ENCODE data around the gene TBX15. TPM values are rescaled to one million over a fixed set of nuclear protein-coding genes. Genes with fewer than 3 reads are reported as not detected.
"Not testable (repeated sequence)": the region's sequence is repeated elsewhere in the genome, so short reads cannot be mapped to it uniquely, and the experiment has no call there.

The TBX15 gene
- total RNA-seq, 1 donor from 2014 or later = 4.1 TPM

DNA sequence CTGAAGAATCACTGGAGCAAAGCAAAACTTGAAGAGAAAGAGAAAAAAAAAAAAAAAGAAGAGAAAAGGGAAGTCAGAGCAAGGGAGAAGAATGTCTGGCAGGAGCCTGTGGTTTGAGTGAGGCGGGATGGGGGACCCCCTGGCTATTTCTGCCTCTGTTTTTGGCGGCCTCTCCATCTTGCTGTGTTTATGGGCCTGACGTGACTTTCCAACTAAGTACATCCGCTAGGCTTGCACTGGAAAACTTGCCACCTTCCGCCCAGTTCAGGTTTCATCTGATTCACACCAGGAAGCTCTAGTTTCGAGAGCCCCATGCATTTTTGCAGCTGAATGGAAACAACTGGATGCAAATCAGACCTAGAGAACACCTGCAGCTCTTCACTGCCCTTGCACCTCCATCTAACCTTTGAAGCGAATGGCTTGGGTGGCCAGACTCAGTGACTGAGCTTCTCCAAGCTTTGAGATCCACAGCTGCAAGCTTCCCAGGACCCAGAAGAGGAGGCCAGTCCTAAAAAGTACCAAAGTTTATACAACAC is 28.0 kb downstream of the TBX15 start:
- no peak for DNase-seq (ENCODE audit: low spot score)

DNA sequence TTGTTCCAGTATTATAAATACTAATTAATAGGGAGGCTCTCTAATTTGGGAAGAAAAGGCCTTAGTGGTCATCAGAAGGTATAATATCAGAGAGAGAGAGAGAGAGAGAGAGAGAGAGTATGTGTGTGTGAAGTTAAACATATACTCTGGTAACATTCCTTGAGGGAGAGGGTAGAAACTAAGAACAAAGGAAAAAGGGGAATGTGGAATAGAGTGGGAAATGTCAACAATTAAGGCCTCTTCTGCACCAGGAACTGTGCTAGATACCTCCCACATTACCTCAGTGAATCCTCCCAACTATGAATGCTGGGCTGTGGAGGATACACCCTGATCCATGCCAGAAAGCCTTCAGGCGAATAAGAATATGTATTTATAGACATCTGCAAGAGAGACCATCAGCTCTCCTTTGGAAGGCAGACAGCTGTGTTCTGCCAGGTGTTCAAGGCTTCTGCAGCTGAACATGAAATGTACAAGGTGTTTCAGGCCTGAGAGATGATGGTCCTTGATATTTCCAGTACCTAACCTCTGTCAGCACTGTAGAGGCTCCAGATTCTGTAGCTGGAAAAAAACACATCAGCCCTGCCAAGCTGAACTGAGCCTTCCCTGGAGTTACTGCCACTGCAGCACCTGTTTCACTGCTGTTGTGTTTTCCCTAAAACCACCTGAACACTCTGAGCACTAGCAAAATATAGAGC is 29.1 kb downstream of the TBX15 start:
- no peak for DNase-seq (ENCODE audit: low spot score)

DNA sequence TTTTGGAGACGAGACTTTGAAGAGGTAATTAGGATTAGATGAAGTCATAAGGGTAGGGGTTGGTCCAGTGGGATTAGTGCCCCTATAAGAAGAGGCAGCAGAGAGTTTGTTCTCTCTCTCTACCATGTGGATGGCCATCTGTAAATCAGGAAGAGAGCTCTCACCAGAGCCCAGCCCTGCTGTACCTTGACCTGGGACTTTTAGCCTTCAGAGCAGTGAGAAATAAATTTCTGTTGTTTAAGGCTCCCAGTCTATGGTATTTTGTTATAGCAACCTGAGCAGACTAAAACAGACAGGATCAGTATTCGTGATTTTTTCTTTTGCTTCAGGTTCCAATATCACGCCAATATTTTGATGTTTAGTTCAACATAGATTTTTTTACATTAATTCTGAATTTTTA is 30.0 kb downstream of the TBX15 start:
- DNase-seq (ENCODE audit: low spot score) = no peak

DNA sequence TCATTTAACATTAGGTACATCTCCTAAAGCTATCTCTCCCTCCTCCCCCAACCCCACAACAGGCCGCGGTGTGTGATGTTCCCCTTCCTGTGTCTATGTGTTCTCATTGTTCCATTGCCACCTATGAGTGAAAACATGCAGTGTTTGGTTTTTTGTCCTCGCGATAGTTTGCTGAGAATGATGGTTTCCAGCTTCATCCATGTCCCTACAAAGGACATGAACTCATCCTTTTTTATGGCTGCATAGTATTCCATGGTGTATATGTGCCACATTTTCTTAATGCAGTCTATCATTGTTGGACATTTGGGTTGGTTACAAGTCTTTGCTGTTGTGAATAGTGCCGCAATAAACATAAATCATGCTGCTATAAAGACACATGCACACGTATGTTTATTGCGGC is 30.6 kb downstream of the TBX15 start:
- not testable (repeated sequence) for DNase-seq (ENCODE audit: low spot score)

DNA sequence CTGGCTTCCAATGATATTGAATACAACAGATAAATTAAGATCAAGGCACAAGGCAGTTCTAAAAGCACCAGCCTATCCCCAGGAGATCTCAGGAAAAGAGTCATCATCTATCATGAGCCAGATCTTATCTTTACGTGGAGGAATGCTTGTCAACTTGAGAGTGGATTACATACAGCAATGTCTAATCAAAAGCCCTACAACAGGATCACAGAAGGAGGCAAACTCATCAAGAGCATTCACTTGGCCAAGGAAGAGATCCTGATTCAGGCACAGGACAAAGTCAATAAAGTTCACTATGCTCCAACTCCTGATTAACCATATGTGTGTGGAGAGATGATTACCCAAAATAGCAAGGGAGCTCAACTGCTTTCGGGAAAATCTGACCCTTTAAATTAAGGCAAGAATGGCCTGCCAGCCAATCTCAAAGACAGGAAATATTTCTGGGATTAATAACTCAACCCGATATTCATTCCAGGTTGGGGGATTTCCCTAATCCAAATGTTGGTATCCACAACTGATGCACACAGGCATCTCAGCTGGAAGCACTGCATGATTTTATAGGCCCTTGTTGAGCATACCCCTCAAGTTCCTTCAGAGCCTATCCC is 33.7 kb downstream of the TBX15 start:
- no peak for DNase-seq (ENCODE audit: low spot score)

DNA sequence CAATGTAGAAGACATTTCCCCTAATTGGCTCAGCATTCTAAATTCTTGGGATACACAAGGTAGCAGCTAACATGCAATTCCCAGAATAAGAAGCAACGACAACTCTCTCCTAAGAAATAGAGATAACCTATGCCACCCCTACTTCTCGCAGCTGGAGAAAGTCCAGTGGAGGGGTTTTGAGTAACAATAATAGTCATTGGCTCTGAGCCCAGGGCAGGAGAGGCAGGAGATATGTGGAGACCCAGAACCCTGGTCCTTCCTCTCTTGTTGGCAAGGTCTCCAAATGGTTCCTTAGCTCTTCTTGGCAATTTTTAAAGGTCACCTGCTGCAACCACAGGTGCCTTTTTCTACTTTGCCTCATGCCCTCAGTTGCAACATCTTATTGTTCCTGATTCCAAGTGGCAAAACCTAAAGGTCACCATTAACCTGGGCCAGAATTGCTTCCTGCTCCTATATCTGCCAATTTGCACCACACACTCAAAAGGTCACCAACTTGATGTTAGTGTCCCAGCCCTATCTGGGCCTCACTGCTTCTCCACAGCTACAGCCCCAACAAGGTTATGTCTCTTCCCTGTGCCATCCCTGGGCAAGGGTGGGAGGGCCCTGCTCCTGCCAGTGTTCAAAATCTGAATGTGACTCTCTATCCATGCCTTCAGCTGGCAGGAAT is 36.7 kb downstream of the TBX15 start:
- no peak for DNase-seq (ENCODE audit: low spot score)

DNA sequence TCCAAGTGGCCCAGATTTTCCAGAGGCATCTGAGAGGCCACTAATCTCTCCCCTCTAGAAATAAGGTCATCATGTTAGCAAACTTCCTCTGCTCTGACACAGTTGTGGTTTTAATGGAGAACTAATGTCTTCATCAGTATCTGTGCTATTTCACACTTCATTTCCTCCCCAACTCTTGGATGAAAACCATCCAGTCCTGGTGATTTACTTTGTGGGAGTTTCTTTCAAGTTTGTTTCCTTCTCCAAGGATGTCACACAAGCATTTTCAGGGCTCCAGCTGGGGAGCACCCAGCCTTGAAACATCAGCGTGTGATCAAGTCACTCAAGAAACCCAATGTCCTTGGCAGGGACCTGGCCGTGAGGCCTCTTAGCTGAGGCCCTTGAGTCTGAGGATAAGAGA is 38.8 kb downstream of the TBX15 start:
- DNase-seq (ENCODE audit: low spot score) = no peak

DNA sequence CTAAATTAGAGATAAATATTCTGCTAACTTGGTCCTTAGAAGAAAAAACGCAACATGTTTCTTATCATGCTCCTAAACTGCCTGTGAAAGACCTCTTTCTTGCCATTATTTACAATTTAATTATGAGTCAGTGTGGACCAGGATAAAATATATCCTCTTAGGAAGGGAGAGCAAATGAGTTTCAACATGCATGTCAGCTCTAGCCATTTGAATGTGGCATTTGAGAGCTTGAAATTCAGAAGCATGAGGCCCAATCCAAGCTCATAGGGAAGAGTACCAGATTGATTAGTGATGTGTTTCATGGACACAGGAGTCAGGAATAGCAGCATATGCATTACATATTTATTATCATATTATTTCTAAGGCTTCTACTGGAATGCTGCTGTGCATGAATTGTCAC is 39.3 kb downstream of the TBX15 start:
- no peak for DNase-seq (ENCODE audit: low spot score)

DNA sequence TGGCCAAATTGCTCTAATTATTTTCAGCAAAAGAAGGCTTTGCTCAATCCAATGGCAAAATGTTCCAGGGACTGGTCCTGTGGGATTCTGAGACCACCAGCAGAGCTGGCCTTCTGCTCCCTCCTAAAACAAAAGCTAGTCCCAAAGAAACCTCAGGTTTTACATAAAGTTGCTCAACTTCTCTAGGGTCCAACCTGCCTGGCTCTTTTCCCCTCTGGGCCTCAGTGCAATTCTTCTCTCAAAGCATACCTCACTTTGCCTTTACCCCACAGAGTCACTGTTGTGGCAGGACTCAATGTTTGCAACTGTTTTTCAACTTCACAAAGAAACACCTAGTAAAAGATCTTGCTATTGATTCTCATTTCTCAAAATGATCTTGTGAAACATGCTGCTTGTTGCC is 39.8 kb downstream of the TBX15 start:
- DNase-seq (ENCODE audit: low spot score) = no peak

DNA sequence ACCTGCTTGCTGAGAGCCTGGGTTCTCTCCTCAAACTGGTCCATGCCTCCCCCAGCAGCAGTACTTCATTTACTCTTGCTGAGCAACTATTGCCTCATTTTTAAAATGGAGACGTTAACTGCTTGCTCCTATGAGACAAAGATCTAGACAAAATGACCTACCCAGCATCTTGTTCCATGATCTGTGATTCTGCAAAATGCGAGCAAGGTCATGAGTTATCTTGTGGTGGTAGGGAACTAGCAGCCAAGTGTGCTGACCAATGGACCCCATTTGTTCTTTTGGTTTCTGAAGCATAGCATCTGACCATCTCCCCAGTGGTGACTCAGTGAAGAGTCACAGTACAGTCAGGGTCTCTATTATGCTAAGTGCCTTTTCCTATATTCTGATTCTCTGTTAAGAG is 40.4 kb downstream of the TBX15 start:
- no peak for DNase-seq (ENCODE audit: low spot score)

DNA sequence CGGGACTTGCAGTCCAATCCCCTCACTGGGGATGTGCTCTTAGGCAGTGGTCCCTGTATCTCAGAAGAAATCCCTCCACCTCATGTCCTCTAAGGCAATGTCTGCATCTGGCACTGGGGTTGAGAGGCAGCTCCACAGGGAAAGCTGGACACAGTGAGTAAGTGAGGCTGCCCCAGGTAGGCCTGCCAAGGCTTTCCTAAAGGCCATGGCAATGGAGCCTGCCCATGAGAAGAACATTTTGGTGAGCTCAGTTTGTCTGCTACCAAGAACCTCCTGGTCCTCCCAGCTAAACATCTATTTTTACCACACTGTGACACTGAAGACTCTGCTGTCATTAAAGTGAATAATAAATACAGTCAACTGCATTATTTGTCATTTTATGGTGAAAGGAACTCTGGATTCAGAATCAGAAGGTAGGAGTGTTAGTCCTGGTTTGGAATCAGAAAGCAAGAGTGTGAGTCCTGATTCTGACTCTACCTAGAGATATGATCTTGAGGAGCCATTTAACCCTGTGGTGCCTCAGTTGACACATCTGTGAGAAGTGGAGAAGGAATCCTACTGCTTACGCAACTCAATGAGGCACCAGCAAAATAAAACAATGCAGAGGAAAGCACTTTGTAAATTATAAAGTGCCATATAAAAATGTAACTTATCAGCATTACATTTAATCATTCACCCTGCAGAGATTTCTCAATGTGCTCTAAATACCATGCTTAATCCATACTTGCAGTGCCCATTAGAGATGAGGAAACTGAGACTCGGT is 41.0 kb downstream of the TBX15 start:
- DNase-seq (ENCODE audit: low spot score) = no peak

DNA sequence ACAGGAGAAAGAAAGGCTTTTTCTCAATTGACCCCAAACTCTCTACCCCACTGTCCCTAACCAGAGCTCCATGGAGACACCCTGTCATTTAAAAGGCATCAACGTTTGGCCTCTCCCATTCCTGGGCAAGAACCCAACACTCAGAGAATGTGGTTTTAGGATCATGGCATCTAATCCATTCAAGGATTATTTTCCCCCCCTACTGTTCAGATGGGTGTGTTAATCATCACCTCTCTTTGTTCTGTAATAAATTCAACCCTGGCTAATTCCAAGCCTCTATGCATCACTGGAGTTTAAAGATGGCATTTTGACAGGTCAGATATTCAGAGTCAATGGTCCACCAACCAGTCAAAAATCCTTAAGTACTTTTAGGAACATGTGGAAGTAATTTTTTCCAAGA is 42.7 kb downstream of the TBX15 start:
- no peak for DNase-seq (ENCODE audit: low spot score)

DNA sequence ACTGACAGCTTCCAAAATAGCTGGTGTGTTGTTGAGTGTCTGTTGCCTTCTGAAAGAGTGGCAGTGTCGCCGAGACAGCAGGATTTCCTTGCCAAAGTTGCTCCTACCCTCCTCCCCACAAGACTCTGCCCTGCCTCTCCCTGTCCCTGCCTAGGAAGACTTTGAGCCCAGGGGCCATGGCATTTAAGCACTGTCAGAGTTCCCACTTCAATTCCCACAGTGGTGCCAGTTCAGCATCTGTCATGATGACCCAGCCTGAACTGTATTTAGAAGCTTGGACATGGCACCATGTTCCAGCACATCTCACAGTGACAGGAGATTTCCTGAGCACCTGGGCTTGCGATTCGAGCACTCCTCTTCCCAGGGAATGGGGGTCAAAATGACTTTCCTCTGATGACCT is 43.6 kb downstream of the TBX15 start:
- DNase-seq (ENCODE audit: low spot score) = no peak

DNA sequence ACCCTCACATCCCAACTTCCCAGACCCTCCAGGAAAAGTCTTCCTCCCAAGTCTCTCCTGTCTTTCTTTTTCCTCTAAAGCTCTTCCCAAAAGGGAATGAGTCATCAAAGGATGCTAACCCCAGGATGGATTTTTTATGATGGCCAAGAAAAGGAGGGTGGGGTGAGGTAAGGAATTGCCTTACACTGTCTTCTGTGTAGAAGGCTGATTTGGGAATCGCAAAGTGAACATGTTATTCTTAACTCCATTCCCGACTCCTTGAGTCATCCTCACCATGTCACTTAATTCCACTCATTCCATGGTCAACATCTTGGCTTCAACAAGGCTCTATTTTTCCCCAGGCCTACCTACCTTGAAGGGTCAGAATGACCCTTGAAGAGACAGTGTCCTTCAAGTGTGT is 44.0 kb downstream of the TBX15 start:
- no peak for DNase-seq (ENCODE audit: low spot score)

DNA sequence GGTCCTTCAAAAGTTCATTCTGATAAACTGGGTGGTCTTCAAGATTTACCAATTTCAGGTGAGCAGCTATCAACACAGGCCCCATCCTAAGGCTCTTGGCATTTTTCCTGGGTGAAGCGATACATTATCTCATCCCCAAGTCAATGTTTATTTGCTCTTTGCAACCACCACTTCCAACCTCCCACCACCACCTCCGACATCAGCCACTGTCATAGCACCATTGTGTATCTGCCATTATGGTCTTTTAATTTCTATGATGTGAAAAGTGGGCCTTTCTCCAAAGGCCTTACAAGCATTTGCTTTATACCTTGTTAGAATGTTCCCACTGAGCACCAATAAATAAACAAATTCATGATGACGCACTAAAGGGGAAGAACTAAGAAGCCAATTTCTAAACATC is 47.2 kb downstream of the TBX15 start:
- no peak for DNase-seq (ENCODE audit: low spot score)

DNA sequence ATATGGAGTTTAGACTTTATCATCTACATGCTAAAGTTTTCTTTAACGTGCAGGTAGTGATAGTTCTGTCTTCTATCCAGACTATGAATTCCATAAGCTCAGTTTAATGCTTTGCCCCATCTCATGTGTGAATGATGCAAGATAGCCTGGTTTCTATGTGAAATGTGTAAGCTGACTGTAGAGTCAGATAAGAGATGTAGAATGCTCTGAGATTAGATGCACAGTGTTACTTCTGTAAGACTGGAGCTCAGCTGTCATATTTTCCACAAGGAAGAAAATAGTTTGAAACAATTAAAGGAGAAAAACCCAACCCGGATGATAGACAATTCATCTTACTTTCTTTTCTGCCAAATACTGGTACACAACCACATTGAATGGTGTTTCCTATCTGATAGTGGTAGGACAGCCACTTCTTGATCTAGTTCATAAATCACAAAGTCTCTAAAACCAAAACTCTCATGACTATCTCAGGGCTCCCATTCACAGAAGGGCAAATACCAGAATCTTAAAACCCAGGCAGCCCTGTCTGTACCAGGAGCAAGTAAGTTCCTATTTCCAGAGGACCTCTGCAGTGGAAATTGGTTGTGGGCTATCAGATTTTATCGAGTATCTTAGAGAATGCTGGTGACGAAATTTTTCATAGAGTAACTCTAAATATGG is 50.6 kb downstream of the TBX15 start:
- DNase-seq (ENCODE audit: low spot score) = no peak

DNA sequence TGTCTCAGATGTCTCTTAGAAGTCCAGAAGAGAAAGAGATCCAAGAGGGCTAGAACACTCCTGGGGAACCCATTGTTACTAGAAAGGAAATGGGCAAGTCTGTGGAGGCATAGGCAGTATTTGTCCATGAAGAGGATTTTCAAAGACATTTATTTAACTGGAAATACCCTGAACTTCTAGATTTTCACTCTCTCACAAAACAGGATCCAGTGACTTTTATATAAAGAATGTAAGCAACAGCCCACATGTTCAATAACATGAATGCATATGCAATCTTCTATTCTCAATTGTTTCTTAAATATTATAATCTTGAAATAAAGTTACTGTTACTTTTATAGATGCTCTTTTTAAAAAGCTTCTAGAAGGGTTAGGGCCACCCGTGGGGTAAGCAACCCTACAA is 53.4 kb downstream of the TBX15 start:
- no peak for DNase-seq (ENCODE audit: low spot score)

DNA sequence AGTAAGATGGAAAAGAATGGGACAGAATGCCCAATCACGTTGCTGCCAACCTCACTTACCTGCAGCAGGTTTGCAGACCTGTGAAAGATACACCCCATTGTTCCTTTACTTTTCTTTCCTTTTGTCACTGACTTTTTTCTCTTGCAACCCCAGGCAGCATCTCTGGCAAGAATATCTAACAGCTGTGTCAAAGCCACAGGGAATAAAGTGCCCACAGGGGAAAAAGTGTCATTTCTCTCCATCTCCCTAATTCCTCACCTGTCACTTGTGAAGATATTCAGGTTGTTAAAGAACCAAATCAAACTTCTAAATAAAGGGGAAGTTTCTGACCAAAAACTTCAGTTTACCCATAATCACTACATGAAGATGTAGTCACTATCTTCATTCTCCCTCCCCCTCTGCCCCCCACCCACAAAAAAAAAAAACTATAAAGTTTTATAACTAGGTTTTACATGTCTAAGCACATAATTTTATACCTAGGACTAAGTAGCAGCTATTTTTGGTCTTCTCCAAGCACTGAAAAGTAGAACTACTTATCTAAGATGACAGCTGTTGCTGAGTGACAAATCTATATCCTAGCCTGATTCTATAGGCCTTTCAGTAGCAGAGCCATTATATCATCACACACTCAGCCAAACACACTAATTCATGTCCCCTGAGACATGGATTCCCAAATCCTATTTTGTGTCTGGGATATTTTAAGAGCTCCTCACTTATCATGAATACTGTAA is 54.9 kb downstream of the TBX15 start:
- DNase-seq (ENCODE audit: low spot score) = no peak

DNA sequence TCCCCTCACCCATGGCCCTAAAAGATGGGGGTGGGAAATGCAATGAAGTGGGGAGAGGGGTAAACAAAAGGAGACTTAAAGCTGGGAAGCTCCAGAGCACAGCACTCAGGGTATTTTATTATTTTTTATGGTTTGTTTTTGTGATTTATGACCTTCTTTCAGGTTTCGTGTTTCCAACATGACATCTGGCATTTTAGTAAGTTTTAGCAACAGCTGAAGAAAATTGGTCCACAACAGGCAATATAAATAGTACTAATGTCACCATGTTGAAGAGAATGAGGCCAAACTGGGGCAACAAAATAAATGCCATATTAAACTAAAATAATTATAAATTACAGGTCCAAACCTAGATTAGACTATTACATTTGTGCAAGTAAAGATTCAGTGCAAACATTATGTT is 56.3 kb downstream of the TBX15 start:
- DNase-seq (ENCODE audit: low spot score) = no peak

DNA sequence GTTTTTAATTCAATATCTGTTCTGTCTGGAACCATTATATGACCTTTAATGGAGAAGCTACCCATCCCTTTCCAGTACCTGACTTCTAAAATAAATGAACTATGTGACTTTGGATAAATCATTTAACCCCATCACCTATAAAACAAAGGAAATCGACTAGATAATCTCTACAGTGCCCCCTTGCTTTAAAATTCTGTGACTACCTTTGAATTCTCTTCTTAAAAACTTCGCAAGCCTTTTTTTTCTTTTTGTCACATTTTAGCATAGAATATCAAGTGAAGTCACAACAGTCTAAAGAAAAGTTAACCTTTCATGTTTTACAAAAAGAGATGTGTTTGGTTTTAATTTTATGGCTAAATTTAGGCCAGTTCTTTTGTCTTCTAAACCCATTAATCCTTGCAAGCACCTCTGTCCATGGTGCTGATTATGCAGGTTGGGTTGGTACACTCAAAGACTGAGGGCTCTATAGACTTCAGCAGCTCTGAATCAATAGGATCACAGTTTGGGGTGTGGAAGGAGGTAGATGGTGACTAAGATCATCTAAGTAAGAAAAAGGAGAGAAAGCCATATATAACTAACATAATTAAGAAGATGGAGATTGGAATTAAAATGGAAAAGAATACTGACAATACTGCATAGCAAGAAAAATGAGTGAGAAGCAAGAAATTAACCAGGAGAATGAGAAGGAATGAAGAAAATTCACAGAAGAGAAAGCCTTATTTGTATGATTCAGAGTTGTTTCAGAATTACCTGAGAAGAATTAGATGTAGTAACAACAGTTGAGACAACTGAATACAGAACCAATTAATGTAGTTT is 59.2 kb downstream of the TBX15 start:
- peak; percentile 11 for DNase-seq (ENCODE audit: low spot score)
